Measurements from ENCODE around the gene CRIM1. TPM values are rescaled to one million over a fixed set of nuclear protein-coding genes. Genes with fewer than 3 reads are reported as not detected.

The CRIM1 gene
- polyA plus RNA-seq, result 4.4 and 19.0 TPM in 2 replicates

GRCh38 chr2:36355151-36355889 is at the start of gene CRIM1:
Gene CRIM1, plus strand, starts transcription at chr2:36355778. Its CDS starts 515 bp downstream, at chr2:36356293.

GRCh38 chr2:36597532-36598377 is 242.2 kb downstream of the CRIM1 start, which contains the start of gene FEZ2:
Gene FEZ2, minus strand, starts transcription at chr2:36598168. Its CDS starts 26 bp downstream, at chr2:36598142.

Other genes with a start within 250 kb of the CRIM1 start
- gene FEZ2, start 242.4 kb downstream of the CRIM1 start, polyA plus RNA-seq, result 36.7 and 49.1 TPM in 2 replicates